ENCODE results near the gene UBE2O. TPM values are rescaled to one million over a fixed set of nuclear protein-coding genes. Genes with fewer than 3 reads are reported as not detected.
A peak's percentile ranks its signal among the peaks of the same experiment; 100 is the strongest.

UBE2O gene
- total RNA-seq, 3 donors from 2014 or later, result 16.2 to 25.0 (median 19.0) TPM

DNA sequence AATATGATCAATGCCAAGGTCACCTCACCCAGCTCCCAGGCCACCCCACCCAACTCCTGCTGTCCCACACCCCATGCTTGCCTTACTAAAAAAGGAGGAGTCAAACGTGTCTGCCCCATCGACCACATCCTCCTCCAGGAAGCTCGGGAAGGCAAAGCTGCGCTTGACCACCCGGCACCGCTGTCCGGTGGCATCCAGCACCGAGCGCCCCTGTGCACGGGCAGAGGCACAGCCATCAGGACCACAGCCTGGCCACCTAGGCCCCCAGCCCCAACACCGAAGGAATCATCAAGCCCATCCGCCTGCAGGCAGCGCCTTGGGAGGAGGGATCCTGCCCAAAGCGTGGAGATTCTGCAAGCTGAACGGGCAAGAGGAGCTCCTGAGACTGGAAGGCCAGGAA is 24.6 kb upstream of the UBE2O start:
- intact Hi-C loops (cut with DNase I, micrococcal nuclease), result no loop called here
- H3K9me3 ChIP-seq, result no peaks in the 10 kb centered on the region

DNA sequence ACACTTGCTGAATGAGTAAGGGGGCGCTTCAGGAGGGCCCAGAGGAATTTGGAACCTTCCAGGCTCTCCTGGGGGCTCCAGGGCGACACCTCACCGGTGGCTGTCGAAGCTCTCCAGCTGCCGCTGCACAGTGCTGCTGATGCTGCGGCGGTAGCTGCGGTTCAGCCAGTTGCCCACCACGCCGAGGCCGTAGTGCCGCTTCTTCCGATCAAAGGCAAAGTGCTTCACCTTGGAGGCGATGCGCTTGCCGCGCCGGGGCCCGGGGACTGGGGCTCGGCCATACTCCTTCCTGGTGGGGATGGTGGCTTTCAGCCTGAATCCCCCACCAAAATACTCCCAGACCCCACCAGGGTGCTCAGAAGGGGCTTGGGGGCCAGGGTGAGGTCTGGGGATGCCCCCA is 23.8 kb upstream of the UBE2O start:
- H3K4me1 ChIP-seq (ENCODE audit: low read depth), result no peaks in the 10 kb centered on the region
- H3K4me3 ChIP-seq, result no peak overlapping the region
- no peaks in the 10 kb centered on the region for H3K9me3 ChIP-seq
- H3K36me3 ChIP-seq (ENCODE audit: low read depth), result no peaks in the 10 kb centered on the region
- DNase-seq (no peak), ATAC-seq (no peak)
- intact Hi-C loops (cut with DNase I, micrococcal nuclease), result no loop called here
- TF ChIP-seq, protein P1, sequence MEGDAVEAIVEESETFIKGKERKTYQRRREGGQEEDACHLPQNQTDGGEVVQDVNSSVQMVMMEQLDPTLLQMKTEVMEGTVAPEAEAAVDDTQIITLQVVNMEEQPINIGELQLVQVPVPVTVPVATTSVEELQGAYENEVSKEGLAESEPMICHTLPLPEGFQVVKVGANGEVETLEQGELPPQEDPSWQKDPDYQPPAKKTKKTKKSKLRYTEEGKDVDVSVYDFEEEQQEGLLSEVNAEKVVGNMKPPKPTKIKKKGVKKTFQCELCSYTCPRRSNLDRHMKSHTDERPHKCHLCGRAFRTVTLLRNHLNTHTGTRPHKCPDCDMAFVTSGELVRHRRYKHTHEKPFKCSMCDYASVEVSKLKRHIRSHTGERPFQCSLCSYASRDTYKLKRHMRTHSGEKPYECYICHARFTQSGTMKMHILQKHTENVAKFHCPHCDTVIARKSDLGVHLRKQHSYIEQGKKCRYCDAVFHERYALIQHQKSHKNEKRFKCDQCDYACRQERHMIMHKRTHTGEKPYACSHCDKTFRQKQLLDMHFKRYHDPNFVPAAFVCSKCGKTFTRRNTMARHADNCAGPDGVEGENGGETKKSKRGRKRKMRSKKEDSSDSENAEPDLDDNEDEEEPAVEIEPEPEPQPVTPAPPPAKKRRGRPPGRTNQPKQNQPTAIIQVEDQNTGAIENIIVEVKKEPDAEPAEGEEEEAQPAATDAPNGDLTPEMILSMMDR (IDR thresholded peaks at IDR 0.05), result no peak

More for the DNA sequence above, 24.6 kb upstream of the UBE2O start:
- no peak overlapping the region for H3K4me3 ChIP-seq
- DNase-seq, result no peak
- ATAC-seq, result no peak
- no peaks in the 10 kb centered on the region for H3K4me1 ChIP-seq (ENCODE audit: low read depth)
- TF ChIP-seq, protein P1 (IDR thresholded peaks at IDR 0.05), result no peak
- H3K36me3 ChIP-seq (ENCODE audit: low read depth), result no peaks in the 10 kb centered on the region

- no peak for ATAC-seq
- TF ChIP-seq, protein P1 (IDR thresholded peaks at IDR 0.05), result no peak
- intact Hi-C loops (cut with DNase I, micrococcal nuclease), result no loop called here
- no peaks in the 10 kb centered on the region for H3K4me1 ChIP-seq (ENCODE audit: low read depth)
- H3K4me3 ChIP-seq, result no peak overlapping the region
- DNase-seq, result no peak
- no peaks in the 10 kb centered on the region for H3K36me3 ChIP-seq (ENCODE audit: low read depth)
- H3K9me3 ChIP-seq, result no peaks in the 10 kb centered on the region
Observed at GRCh38 chr17:76475302-76475701, 22.4 kb upstream of the UBE2O start.

DNA sequence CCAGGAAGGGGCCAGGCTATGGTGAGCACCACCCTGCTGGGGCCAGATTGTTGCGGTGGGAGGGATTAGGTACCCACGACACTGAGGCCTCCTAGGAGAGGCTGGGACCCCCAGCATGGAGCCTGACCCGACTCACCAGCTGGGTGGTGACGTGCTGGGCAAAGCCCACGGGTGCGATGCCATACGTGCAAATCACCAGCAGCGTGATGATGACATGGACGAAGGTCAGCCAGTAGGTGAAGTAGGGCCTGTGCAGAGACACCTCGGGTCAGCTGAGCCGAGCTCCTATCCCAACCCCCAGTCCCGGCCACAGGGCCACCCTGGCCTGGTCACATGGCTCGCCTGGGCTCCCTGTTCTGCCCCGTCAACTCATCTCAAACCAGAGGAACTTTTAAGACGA is 21.9 kb upstream of the UBE2O start:
- Histone ChIP-seq H3K4me1 (ENCODE audit: low read depth) (no peaks in the 10 kb centered on the region), H3K9me3 (no peaks in the 10 kb centered on the region), H3K4me3 (no peak overlapping the region), H3K36me3 (ENCODE audit: low read depth) (no peaks in the 10 kb centered on the region)
- DNase-seq (no peak), ATAC-seq (no peak)
- intact Hi-C loops (cut with DNase I, micrococcal nuclease), result no loop called here
- TF ChIP-seq, protein P1 (IDR thresholded peaks at IDR 0.05), result no peak

- no peak for ATAC-seq
- no peak for DNase-seq
- Histone ChIP-seq H3K9me3 (no peaks in the 10 kb centered on the region), H3K36me3 (ENCODE audit: low read depth) (no peaks in the 10 kb centered on the region), H3K4me1 (ENCODE audit: low read depth) (no peaks in the 10 kb centered on the region), H3K4me3 (no peak overlapping the region)
- intact Hi-C loops (cut with DNase I, micrococcal nuclease), result no loop called here
- TF ChIP-seq, protein P1 (IDR thresholded peaks at IDR 0.05), result no peak
Observed at GRCh38 chr17:76474238-76474637, 21.3 kb upstream of the UBE2O start.

DNA sequence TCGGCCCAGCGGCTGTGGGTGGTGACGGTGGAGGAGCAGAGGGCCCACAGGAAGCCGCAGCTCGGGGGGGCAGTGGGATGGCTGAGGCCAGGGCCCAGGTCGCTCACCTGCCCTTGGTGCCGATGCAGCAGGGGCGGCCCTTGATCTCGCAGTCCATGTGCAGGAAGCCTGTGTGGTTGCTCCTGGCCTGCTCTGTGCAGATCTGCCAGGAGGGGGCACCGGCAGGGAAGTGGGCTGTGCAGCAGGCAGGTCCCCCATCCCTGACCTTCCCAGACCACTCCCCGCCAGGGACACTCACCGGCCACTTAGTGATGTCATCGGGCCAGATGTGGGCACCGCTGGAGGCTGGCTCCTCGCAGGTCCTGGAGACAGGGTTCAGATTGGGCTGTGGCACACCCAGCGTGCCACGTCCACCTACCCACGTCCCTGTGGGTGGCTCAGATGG is 20.6 kb upstream of the UBE2O start:
- no peaks in the 10 kb centered on the region for H3K4me1 ChIP-seq (ENCODE audit: low read depth)
- ATAC-seq (peak; percentile 25), DNase-seq (peak in 1 of 3 donors; percentile 50)
- no peaks in the 10 kb centered on the region for H3K36me3 ChIP-seq (ENCODE audit: low read depth)
- H3K4me3 ChIP-seq, result no peak overlapping the region
- no peaks in the 10 kb centered on the region for H3K9me3 ChIP-seq
- TF ChIP-seq, protein P1 (IDR thresholded peaks at IDR 0.05), result no peak
- intact Hi-C loops (cut with DNase I, micrococcal nuclease), result no loop called here
